K562 (cell line): ENCODE results near the gene MAP2K6. TPM values are rescaled to one million over a fixed set of nuclear protein-coding genes. Genes with fewer than 3 reads are reported as not detected.

Experiments
- ATAC-seq: fragments of 200-7000 bp; cut with Tn5 transposase; 3 replicates; pipeline ENCODE4 v1.9.1; 2020; ENCODE audit warnings: moderate library complexity
- BruUV-seq: library from RNA; stranded (reverse); fragments of 400-500 nt; replicated peaks from 2 replicates; lab custom pipeline; 2021; lab: Mats Ljungman, UMichigan
- CTCF ChIA-PET: fragments of 300-600 bp; formaldehyde crosslinking; extraction: SDS; loops from one replicate; lab custom pipeline; 2021; ENCODE audit warnings: low intra/inter-chr PET ratio; lab: Yijun Ruan, JAX
- POLR2A ChIA-PET: fragments of 300-600, 350-650 bp; sonication (Branson Sonifier 250); formaldehyde crosslinking; extraction: SDS; loops from one replicate; lab custom pipeline; 2021; ENCODE audit warnings: antibody characterized with exemption, inconsistent platforms; lab: Yijun Ruan, JAX
- DNase-seq, 4 experiments: peaks; one replicate each; pipeline versions ENCODE4 v3.0.0 to v3.0.0-alpha.2; 2011 to 2018; ENCODE audit warnings: low spot score in 3 of 4, mixed read lengths in 3 of 4; ENCODE audit errors: extremely low read depth in 1 of 4
- FAIRE-seq: peaks from 2 replicates; lab custom pipeline; 2011; peaks lifted over from hg19 to GRCh38; lab: Jason Lieb, UNC
- H2AFZ ChIP-seq: 2 replicates; pipeline ENCODE4 v1.6.0; 2011; ENCODE audit warnings: low read depth, low read length, control low read depth, inconsistent platforms
- H3K27ac ChIP-seq: fragments of 200-600 bp; 3 replicates; pipeline ENCODE4 v1.8.0; 2011; ENCODE audit warnings: low read depth, mild to moderate bottlenecking, control low read depth, inconsistent platforms, low read length, moderate library complexity, mixed read lengths; ENCODE audit errors: extremely low read depth
- H3K27me3 ChIP-seq, 2 experiments: fragments of 300-600 bp in 1 of 2; 2 replicates in 1 of 2; 3 replicates in 1 of 2; pipeline versions ENCODE4 v1.6.0 to v1.8.0; 2011; ENCODE audit warnings: inconsistent platforms in 2 of 2, low read length in 2 of 2, mild to moderate bottlenecking in 1 of 2, mixed read lengths in 1 of 2, moderate library complexity in 1 of 2; ENCODE audit not compliant: control insufficient read depth in 2 of 2, insufficient read depth in 2 of 2
- H3K36me3 ChIP-seq: fragments of 300-600 bp; 3 replicates; pipeline ENCODE4 v1.8.0; 2011; ENCODE audit warnings: mild to moderate bottlenecking, low read length, inconsistent platforms; ENCODE audit not compliant: control insufficient read depth, insufficient read depth
- H3K4me1 ChIP-seq, 2 experiments: fragments of 200-600 bp in 1 of 2; replicated peaks in 1 of 2; 2 replicates in 1 of 2; 3 replicates in 1 of 2; pipeline versions ENCODE4 v1.5.1 to v1.8.0; 2011; ENCODE audit warnings: inconsistent platforms in 2 of 2, low read length in 2 of 2, mild to moderate bottlenecking in 1 of 2, mixed read lengths in 1 of 2, moderate library complexity in 1 of 2; ENCODE audit not compliant: control insufficient read depth in 2 of 2, insufficient read depth in 2 of 2
- H3K4me2 ChIP-seq: 2 replicates; pipeline ENCODE4 v1.6.1; 2011; ENCODE audit warnings: low read length, control low read depth, inconsistent platforms, mixed read lengths; ENCODE audit not compliant: insufficient read depth
- H3K4me3 ChIP-seq: fragments of 200-600 bp; sonication (generic), shearing (Covaris generic); 2 replicates; pipeline ENCODE4 v1.5.1; 2016; ENCODE audit warnings: control low read depth, inconsistent platforms
- H3K79me2 ChIP-seq: fragments of 200-600 bp; 3 replicates; pipeline ENCODE4 v1.8.0; 2011; ENCODE audit warnings: low read length, inconsistent platforms; ENCODE audit not compliant: control insufficient read depth, insufficient read depth
- H3K9ac ChIP-seq, 2 experiments: 2 replicates each; pipeline versions ENCODE4 v1.6.0 to v1.6.1; 2011; ENCODE audit warnings: low read depth in 2 of 2, low read length in 2 of 2, control low read depth in 1 of 2, inconsistent platforms in 1 of 2, mild to moderate bottlenecking in 1 of 2, mixed read lengths in 1 of 2; ENCODE audit not compliant: insufficient read depth in 1 of 2
- H3K9me1 ChIP-seq: one replicate; pipeline ENCODE4 v1.6.0; 2011; ENCODE audit warnings: inconsistent platforms, mild to moderate bottlenecking, low read length, moderate library complexity; ENCODE audit not compliant: control insufficient read depth, insufficient read depth
- H3K9me3 ChIP-seq: replicated peaks from 2 replicates; pipeline ENCODE4 v1.5.1; 2011; ENCODE audit warnings: low read depth, low read length, inconsistent platforms; ENCODE audit not compliant: control insufficient read depth, insufficient read depth
- H4K20me1 ChIP-seq: replicated peaks from 2 replicates; pipeline ENCODE4 v1.6.1; 2011; ENCODE audit warnings: low read length, inconsistent platforms, mixed read lengths; ENCODE audit not compliant: control insufficient read depth, insufficient read depth
- ATF1 ChIP-seq, 2 experiments: fragments of 450-650 bp in 1 of 2; IDR thresholded peaks; 2 replicates each; pipeline ENCODE4 v1.6.1; 2016; ENCODE audit warnings: missing compliant biosample characterization in 1 of 2, missing genetic modification characterization in 1 of 2
- BCOR ChIP-seq: fragments of 450-650 bp; IDR thresholded peaks from 2 replicates; pipeline ENCODE4 v1.6.1; 2016
- COPS2 ChIP-seq: fragments of 450-650 bp; conservative IDR thresholded peaks from 2 replicates; pipeline ENCODE4 v1.6.1; 2016; ENCODE audit warnings: mild to moderate bottlenecking, moderate library complexity
- E2F5 ChIP-seq: sonication (generic); formaldehyde crosslinking; IDR thresholded peaks from 2 replicates; pipeline ENCODE4 v1.8.0; 2022; ENCODE audit warnings: mild to moderate bottlenecking, missing genetic modification reagents
- FOXJ3 ChIP-seq: sonication (generic); formaldehyde crosslinking; IDR thresholded peaks from 2 replicates; pipeline ENCODE4 v1.4.0; 2020; ENCODE audit warnings: mild to moderate bottlenecking, missing genetic modification reagents
- HES1 ChIP-seq: fragments of 450-650 bp; IDR thresholded peaks from 2 replicates; pipeline ENCODE4 v1.6.1; 2016; ENCODE audit warnings: low read depth, mild to moderate bottlenecking, moderate library complexity
- KLF6 ChIP-seq: fragments of 250-450 bp; sonication (Bioruptor Pico); IDR thresholded peaks from 2 replicates; pipeline ENCODE4 v1.4.0; 2020; ENCODE audit warnings: mild to moderate bottlenecking, moderate library complexity, borderline replicate concordance
- NCOA6 ChIP-seq: fragments of 450-650 bp; IDR thresholded peaks from 2 replicates; pipeline ENCODE4 v1.6.1; 2017; ENCODE audit warnings: mild to moderate bottlenecking
- PKNOX1 ChIP-seq: fragments of 450-650 bp; IDR thresholded peaks from 2 replicates; pipeline ENCODE4 v1.6.1; 2016
- POLR2H ChIP-seq: IDR thresholded peaks from 2 replicates; pipeline ENCODE4 v1.6.1; 2016; ENCODE audit warnings: missing genetic modification characterization, low read depth, mild to moderate bottlenecking, control low read depth, missing compliant biosample characterization, moderate library complexity
- RFX7 ChIP-seq: fragments of 250-450 bp; sonication (Bioruptor Pico); IDR thresholded peaks from 2 replicates; pipeline ENCODE4 v1.5.1; 2021; ENCODE audit warnings: mild to moderate bottlenecking
- SOX6 ChIP-seq: fragments of 450-650 bp; IDR thresholded peaks from 2 replicates; pipeline ENCODE4 v1.6.1; 2014; ENCODE audit warnings: mild to moderate bottlenecking
- TFAP4 ChIP-seq: sonication (generic); formaldehyde crosslinking; IDR thresholded peaks from 2 replicates; pipeline ENCODE4 v1.8.0; 2022; ENCODE audit warnings: missing genetic modification reagents, mild to moderate bottlenecking, moderate library complexity, borderline replicate concordance
- VEZF1 ChIP-seq: fragments of 200-800 bp; sonication (Bioruptor generic); IDR thresholded peaks from 2 replicates; pipeline ENCODE4 v1.6.1; 2017; ENCODE audit warnings: missing genetic modification characterization, missing compliant biosample characterization
- ZKSCAN3 ChIP-seq: fragments of 250-450 bp; sonication (Bioruptor Pico); IDR thresholded peaks from 2 replicates; pipeline ENCODE4 v1.4.0; 2020
- ZNF384 ChIP-seq: IDR thresholded peaks from 2 replicates; pipeline ENCODE4 v1.6.1; 2012; ENCODE audit warnings: low read depth, low read length, improper control_type of control experiment
- ZNF644 ChIP-seq: fragments of 200-800 bp; sonication (Bioruptor generic); IDR thresholded peaks from 2 replicates; pipeline ENCODE4 v1.6.1; 2016; ENCODE audit warnings: low read depth, missing genetic modification characterization, missing compliant biosample characterization
- ZNF785 ChIP-seq: fragments of 250-450 bp; sonication (Bioruptor Pico); IDR thresholded peaks from 2 replicates; pipeline ENCODE4 v1.4.0; 2020; ENCODE audit warnings: mild to moderate bottlenecking
- WGBS: fragments of 100-300 bp; shearing (Covaris generic); methylation state at CpG from one replicate; pipeline ENCODE4 v1.1.6; 2016; ENCODE audit warnings: low coverage, mixed read lengths; ENCODE audit not compliant: insufficient coverage; ENCODE audit errors: missing lambda C conversion rate; 5-methylcytosine and 5-hydroxymethylcytosine counted together
- in situ Hi-C: fragments of 300-500 bp; cut with MboI; formaldehyde crosslinking; loops from 4 replicates; pipeline ENCODE4 v1.15.0; 2018; ENCODE audit warnings: inconsistent platforms, mixed read lengths
- intact Hi-C: fragments of 100-400 bp; cut with micrococcal nuclease; formaldehyde crosslinking; loops from 2 replicates; pipeline ENCODE4 v1.14.2; 2022
- polyA plus RNA-seq, 8 experiments: library from polyadenylated mRNA; depleted of rRNA in 4 of 8; stranded (reverse) in 5 of 8; unstranded in 3 of 8; fragments of >200 nt; fragmentation: Nextera tagmentation in 2 of 8; fragmentation: Illumina TruSeq in 1 of 8; extraction: Ambion mirVana in 2 of 8; extraction: Trizol in 1 of 8; gene quantifications; 2 replicates each; pipeline versions ENCODE4 v1.2.1 to v1.2.3, GENCODE V29; 2011 to 2014; ENCODE audit warnings: inconsistent platforms in 1 of 8, missing spikeins in 1 of 8
- total RNA-seq, 7 experiments: library from RNA; depleted of rRNA in 6 of 7; stranded (reverse); fragments of >200 nt in 6 of 7; fragmentation: Illumina TruSeq in 2 of 7; extraction: Trizol in 2 of 7; gene quantifications; 2 replicates each; pipeline versions ENCODE4 v1.2.1 to v1.2.3, GENCODE V29; 2011 to 2021; ENCODE audit warnings: low replicate concordance in 1 of 7

MAP2K6 gene
- total and polyA plus RNA-seq, 9 of the 15 experiments (the other 6 are each of a cell fraction or from before 2014, with no cell fraction given), result 0.07 to 0.13 TPM; not detected in 7

- Histone ChIP-seq H3K9me3 (no peaks in the 10 kb centered on the region), H3K9ac (no peak overlapping the region), H3K4me3 (no peak overlapping the region), H3K9me1 (no peaks in the 10 kb centered on the region), H3K4me2 (no peak overlapping the region), H3K36me3 (no peaks in the 10 kb centered on the region), H2AFZ (no peak overlapping the region), H3K4me1 (no peaks in the 10 kb centered on the region), H3K79me2 (no peaks in the 10 kb centered on the region), H3K27ac (no peak overlapping the region), H4K20me1 (no peaks in the 10 kb centered on the region), H3K27me3 (no peaks in the 10 kb centered on the region)
- WGBS, result 2% methylated on average over 3 of the region's 3 CpGs
- POLR2A ChIA-PET, result no interaction called here
- no TSS peak for BruUV-seq
- CTCF ChIA-PET, result no interaction called here
- no peak for FAIRE-seq
- intact Hi-C loops (no loop called here), in situ Hi-C loops (no loop called here)
- no peak for ATAC-seq
- DNase-seq, result no peak
- TF ChIP-seq NCOA6 (no peak), ZNF644 (tag) (no peak), COPS2 (no peak), PKNOX1 (no peak), HES1 (no peak), ZKSCAN3 (CRISPR knock-in tag) (no peak), POLR2H (tag) (no peak), E2F5 (CRISPR knock-in tag) (no peak), BCOR (no peak), FOXJ3 (CRISPR knock-in tag) (no peak), ZNF384 (no peak), VEZF1 (CRISPR knock-in tag) (no peak), ZNF785 (CRISPR knock-in tag) (no peak), ATF1 (CRISPR knock-in tag; IDR thresholded peaks at IDR 0.05) (no peak), ATF1 (tag; IDR thresholded peaks at IDR 0.05) (no peak), KLF6 (CRISPR knock-in tag) (no peak), RFX7 (CRISPR knock-in tag) (no peak), SOX6 (no peak), TFAP4 (CRISPR knock-in tag) (no peak)
Measured at GRCh38 chr17:69547947-69548346, 133.4 kb downstream of the MAP2K6 start.
